HG03103 (cell line): ENCODE measurements around the gene CRIP1.

Source experiments
- ATAC-seq: cut with Tn5 transposase; IDR thresholded peaks from one replicate; pipeline ENCODE4 v1.9.1; 2021; ENCODE audit warnings: low read depth; ENCODE audit not compliant: unreplicated experiment

CRIP1 gene

GRCh38 chr14:105450864-105451720 is 35.6 kb upstream of the CRIP1 start:
- no peak for ATAC-seq

GRCh38 chr14:105452963-105453362 is 33.7 kb upstream of the CRIP1 start:
- no peak for ATAC-seq

- no peak for ATAC-seq
Observed at GRCh38 chr14:105453847-105454246, 32.8 kb upstream of the CRIP1 start.

GRCh38 chr14:105455086-105455640 is 31.5 kb upstream of the CRIP1 start:
- ATAC-seq, result no peak

GRCh38 chr14:105455766-105456660 is 30.7 kb upstream of the CRIP1 start:
- no peak for ATAC-seq

DNA sequence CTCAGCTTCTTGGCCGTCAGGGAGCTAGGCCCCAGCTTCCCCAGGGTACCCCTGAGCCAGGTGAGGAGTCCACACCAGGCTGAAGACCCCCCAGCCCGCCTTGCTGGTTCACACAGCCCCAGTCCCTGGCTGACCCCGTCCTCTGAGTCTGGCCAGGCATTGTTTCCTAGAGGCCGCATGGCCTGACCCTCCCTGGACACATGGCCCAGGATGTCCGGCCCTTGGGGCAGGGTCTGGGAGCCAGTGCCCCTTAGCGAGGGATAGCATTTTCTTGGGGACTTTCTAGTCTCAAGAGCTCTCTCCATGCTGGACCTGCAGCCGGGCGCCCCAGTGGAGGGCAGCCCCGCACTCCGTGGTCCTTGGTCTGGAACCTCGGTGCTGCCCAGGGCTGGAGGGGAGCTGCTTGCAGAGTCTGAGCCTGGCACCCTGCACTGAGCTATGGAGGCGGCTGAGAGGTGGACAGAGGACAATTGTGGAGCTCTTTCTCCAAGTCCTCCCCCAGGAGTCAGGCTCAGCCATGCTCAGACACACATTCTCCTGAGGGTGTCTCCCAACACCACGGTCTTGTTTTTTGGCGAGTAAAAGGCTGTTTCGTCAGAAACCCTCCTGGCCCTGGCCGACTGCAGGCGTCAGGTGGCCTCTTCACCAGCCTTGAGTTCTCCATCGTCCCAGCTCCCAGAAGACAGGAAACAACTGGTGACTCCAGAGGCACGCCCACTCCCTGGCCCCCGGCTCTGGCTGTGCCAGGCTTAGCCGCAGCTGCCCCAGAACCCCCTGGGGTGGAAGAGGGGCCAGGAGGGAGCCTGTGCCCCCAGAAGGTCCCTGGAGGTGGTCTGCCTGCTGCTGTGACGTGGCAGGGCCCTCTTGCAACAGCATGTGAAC is 29.7 kb upstream of the CRIP1 start:
- no peak for ATAC-seq

- ATAC-seq, result no peak
Observed at GRCh38 chr14:105458010-105458409, 28.7 kb upstream of the CRIP1 start.

- ATAC-seq, result no peak
Observed at GRCh38 chr14:105458571-105458970, 28.1 kb upstream of the CRIP1 start.

DNA sequence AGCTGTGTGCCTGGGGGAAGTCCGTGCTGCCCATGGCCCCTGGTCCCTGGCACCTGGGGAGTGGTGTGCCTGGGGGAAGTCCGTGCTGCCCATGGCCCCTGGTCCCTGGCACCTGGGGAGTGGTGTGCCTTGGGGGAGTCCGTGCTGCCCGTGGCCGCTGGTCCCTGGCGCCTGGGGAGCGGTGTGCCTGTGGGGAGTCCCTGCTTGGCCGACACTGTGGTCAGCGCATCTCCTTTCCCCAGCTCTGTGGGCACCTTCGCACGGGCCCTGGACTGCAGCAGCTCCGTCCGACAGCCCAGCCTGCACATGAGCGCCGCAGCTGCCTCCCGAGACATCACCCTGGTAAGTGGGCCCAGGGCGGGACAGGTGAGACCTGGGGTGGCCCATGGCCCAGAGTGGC is 26.6 kb upstream of the CRIP1 start:
- no peak for ATAC-seq

DNA sequence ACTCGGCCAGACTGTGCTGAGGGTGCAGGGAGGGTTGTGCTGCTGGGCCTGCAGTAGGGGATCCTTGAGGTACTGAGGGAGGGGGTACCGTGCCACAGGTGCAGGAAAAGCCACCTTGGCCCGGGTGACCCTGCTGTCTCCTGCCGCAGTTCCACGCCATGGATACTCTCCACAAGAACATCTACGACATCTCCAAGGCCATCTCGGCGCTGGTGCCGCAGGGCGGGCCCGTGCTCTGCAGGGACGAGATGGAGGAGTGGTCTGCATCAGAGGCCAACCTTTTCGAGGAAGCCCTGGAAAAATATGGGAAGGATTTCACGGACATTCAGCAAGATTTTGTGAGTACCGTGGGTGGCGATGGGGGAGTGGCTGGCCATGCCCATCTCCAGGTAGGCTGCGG is 26.1 kb upstream of the CRIP1 start:
- ATAC-seq, result no peak

DNA sequence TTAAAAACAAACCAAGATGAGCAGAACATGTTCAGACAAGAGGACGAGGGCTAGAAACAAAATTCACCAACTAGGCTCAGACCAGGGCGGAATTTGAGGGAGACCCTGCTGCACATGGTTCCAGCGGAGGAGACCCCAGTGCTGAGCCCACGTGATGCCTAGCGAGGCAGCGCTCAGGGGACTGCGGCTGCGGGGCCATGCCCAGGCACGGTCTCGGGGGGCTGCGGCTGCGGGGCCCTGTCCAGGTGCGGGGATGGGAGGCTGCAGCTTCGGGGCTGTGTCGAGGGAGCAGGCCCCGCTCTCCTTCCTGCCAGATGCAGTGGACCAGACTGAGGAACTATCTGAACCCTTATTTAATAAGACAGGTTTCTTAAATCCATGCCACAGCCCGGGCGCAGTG is 24.8 kb upstream of the CRIP1 start:
- no peak for ATAC-seq

GRCh38 chr14:105464501-105464900 is 22.2 kb upstream of the CRIP1 start:
- ATAC-seq, result no peak

GRCh38 chr14:105465209-105466031 is 21.3 kb upstream of the CRIP1 start:
- ATAC-seq, result no peak

DNA sequence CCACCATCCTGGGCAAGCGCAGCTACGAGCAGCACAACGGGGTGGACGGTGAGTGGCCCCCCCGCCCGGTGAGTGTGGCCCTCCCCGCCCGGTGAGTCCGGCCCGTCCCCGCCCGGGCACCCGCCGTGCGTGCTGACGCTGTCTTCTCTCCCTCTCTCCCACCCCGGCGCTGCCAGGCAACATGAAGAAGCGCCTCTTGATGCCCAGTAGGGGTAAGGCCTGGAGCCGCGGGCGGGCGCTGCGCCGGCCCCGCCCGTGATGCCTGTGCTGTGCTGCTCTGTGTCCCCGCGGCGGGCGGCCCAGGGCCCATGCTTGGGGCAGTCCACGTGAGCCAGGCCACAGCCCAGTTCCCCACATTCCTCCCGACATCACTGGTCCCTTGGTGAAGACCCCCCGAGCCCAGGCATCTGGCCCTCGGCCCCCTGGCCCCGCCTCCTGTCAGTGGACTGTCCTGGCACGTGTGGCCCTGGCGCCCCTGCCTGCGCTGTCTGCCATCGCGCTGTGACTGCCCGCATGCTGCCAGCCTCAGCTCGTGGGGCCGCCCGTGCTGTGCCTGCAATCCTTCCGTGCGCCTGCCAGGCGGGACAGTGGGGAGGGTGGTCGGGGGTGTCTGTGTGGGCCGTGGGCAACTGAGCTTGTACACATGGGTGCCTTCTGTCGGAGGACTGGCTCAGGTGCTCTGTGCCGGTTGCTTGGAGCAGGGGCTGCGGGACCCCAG is 20.0 kb upstream of the CRIP1 start:
- no peak for ATAC-seq

GRCh38 chr14:105467249-105467941 is 19.3 kb upstream of the CRIP1 start:
- no peak for ATAC-seq

DNA sequence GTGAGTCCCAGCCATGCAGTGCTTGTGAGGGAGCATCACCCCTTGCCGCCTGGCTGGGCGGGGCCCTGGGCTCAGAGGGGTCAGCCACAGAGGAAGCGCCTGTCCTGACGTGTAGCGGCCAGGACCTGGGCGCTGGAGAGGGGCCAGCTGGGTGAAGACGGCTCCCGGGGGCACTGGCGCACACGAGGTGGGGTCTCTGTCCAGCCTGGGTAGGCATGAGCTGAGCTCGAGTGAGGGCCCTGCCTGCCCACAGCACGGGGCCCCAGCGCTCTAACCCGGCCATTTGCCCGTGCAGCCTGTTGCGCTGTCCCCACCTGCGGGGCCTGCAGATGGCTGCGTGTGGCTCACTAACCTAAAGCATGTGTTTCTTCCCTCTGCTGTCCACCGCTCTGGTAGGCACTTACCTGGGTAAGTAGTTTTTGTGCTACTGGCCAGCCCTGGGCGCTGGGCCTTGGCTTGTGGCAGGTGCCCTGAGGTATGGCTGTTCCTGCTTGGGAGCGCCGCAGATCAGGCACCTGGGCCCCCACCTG is 18.7 kb upstream of the CRIP1 start:
- no peak for ATAC-seq

GRCh38 chr14:105468621-105469241 is 18.0 kb upstream of the CRIP1 start:
- ATAC-seq, result no peak
